NCI-H146 treated with DMSO at 0.1 percent for 48 hours (cell line): Measurements from ENCODE around the gene XCR1.
"Not testable (repeated sequence)": the region's sequence is repeated elsewhere in the genome, so short reads cannot be mapped to it uniquely, and the experiment has no call there.

Experiments used
- DNase-seq: peaks from one replicate; lab custom pipeline; 2025; ENCODE audit not compliant: unreplicated experiment; lab: John Stamatoyannopoulos, UW

XCR1 gene

GRCh38 chr3:46027021-46027705 is at the start of gene XCR1:
XCR1 (minus strand) TSS chr3:46027483; CDS start chr3:46021947, 5,536 bp downstream.
- no peak for DNase-seq

GRCh38 chr3:46076606-46077005 is 49.3 kb upstream of the XCR1 start:
- DNase-seq = no peak

DNA sequence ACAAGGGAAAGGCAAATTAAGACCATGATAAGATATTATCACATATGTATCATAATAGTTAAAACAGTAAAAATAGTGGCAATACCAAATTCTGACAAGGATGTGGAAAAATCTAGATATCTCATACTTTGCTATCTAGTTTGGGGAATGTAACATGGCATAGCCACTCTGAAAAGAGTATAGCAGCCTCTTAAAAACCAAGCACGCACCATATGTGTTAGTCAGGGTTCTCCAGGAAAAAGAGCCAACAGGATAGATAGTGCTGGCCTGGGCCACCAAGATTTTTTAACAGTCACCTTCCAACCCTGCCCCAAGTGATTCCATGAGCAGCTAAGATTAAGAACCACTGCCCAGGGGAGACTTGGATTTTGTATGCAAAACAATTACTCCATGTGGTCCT is 48.5 kb upstream of the XCR1 start:
- no peak for DNase-seq

GRCh38 chr3:46071222-46071858 is 44.1 kb upstream of the XCR1 start:
- no peak for DNase-seq

- DNase-seq = no peak
Measured at GRCh38 chr3:46070595-46071093, 43.4 kb upstream of the XCR1 start.

DNA sequence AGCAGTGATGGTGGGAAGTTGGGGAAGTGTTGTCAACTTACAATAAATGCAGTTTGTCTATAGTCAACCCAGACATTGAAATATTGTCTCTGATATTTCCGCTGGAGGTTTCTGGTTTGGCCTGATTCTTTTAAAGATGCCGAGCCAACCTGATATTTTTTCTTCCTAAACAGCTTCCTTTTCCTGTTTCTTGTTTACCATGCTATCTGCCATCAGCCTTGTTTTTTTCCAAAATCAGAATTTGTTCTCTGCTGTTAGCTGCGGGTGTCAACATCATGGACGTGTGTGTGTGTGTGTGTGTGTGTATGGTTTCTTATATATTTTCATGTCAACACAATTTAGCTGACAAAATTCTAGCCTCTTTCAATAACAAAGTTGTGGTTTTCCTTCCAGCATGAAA is 41.2 kb upstream of the XCR1 start:
- no peak for DNase-seq

DNA sequence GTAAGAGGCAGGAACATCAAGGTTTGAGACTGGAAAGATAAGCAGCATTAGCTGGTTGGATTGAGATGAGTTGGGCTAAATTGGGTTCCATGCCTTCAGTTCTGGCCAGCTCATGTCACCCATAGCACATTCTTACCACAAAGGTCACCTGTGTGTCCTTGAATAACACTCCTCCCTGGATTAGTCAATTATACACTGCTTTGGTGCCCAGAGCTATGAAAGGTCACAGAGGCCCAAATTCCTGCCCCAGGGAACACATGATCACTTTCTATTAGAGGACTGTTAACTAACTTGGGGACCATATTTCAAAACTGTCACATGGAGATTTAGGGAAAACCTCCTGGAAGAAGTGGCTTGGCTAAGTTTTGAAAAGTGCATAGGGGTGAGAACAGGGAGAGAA is 40.1 kb upstream of the XCR1 start:
- DNase-seq = no peak

GRCh38 chr3:46065750-46066256 is 38.5 kb upstream of the XCR1 start:
- no peak for DNase-seq

GRCh38 chr3:46065294-46065705 is 38.0 kb upstream of the XCR1 start:
- DNase-seq = no peak

DNA sequence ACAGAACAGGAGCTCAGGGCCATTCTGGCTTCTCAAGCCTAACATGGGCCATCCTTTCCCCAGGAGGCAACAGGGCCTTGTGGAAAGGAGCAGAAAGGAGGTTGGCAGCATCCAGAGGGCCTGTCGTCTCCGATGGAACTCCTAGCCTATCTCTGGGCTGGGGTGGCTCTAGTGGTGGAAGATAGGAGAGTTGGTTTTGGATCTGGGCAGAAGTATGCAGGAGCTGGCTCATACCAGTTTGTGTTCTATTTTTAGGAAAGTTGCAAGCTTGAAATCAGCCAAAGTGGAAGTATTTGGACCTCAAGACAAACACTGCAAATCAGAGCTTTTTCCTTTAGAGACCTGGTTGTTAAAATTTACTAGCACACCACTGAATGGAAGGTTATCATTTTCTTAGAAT is 35.4 kb upstream of the XCR1 start:
- DNase-seq = no peak

- DNase-seq = no peak
Measured at GRCh38 chr3:46061887-46062286, 34.6 kb upstream of the XCR1 start.

DNA sequence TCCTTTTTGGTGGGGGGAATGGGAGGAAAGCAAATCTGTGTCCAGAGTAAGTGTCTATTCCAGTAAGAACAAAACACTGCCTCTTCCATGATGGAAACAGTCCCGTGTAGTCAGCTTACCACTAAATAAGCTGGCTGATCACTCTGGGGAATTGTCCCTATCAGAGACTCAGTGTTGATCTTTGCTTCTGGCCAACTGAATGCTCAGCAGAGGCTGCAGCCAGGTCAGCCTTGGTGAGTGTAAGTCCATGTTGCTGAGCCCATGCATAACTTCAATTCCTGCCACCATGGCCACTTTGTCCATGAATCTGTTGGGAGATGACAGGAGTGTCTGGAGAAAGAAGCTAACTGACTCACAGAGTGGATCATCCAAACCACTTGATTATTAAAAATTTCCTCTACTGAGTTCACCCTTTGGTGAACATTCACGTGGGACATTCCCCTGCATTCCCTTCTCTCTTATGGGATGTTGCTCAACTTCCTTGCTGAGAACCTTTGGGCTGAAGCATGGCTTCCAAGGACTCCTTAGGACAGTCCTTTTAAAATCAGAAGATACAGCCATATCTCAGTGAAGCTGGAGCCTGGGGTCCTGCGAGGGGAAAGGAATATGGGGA is 33.9 kb upstream of the XCR1 start:
- no peak for DNase-seq

DNA sequence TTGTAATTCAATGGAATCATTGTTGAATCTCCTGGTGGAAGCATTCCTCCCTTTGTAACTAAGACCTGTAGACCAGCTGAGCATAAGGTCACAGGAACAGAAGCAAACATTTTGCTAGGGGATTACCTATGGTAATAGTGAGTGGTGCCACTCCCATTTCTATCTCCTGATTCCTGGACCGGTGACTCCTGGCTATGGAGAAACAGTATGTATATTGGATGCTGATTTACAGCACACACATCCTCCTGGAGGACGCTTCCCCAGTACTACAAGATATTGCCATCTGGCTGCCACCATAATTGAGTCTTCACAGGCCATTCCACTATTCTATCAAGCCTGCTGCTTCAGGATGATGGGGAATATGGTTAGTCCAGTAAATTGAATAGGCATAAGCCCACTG is 33.3 kb upstream of the XCR1 start:
- no peak for DNase-seq

DNA sequence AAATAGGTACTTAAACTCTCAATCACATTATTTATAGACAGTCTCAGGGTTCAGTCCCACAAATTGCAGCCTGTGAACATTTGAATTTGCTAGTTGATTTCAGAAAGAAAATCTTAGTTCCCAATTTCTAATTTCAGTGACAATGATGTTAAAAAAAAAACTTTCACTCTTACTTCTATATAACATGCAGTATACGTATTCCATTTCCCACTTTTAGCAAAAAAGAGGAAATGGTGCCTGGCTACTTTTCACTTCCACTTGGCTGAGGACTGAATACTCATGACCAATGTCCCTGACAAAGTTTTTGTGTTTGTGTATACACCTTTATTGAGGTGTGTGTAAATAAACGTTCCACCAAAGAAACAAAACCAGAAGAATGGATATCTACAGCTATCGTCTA is 32.1 kb upstream of the XCR1 start:
- DNase-seq = no peak

DNA sequence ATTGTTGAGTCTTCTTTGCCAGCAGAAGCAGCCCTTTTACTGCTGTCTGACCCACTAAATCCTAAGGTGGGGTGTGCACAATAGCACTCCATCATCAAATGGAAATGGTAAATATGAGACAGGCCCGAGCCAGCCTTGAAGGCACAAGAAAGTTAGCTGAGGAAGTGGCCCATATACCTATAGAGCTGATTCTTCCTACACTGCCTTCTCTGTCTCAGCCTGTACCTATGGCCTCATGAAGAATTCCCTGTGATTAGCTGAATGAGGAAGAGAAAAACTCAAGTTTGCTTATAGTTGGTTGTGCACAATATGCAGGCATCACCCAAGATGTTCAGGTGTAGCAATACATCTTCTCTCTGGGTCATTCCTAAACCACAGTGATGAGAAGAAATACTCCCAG is 31.7 kb upstream of the XCR1 start:
- no peak for DNase-seq

DNA sequence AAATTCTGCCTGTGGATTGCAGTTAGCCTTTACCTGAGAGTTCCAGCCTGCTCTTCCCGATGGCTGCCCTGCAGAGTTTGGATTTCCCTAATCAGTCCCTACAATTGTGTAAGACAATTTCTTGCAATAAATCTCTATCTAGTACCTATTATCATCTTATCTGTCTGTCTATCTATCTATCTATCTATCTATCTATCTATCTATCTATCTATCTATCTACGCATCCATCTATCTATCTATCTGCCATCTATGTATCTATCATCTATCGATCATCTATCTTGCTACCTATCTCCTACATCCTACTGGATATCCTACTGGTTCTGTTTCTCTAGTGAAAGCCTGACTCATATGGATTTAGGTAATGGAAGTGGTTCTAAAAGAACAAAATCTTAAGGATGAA is 30.4 kb upstream of the XCR1 start:
- DNase-seq = no peak

DNA sequence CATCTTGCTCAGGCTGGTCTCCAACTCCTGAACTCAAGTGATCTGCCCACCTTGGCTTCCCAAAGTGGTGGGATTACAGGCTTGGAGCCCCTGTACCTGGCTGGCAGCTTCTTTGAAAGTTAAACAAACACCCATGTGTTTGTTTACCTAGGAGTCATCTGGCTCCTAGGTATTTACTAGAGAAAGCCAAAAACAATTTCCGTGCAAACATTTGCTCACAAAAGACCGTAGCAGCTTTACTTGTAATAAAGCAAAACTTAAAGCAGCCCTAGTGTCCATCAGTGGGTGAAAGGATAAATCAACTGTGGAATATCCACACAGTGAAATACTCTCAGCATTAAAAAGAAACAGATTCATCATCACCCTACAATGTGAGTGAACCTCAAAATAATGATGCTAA is 29.4 kb upstream of the XCR1 start:
- DNase-seq = no peak

GRCh38 chr3:46053761-46054515 is 26.7 kb upstream of the XCR1 start:
- not testable (repeated sequence) for DNase-seq

DNA sequence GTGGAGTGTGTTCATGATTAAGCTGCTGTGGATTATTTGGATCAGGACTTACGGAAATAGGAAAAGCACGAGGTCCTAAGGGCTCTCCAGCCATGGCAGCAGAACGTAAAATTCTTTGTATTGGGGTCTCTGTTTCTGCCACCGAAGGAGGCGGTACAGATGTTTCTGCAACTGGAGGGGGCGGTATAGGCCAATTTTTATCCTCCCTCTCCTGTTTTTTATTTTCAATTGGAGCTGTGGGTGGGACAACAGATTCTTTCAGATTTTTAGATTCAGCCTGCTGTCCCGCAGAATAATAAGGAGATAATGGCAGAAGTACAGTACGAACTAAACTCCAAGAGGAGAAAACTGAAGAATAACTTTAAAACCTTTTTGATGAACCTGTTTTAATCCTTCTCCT is 26.0 kb upstream of the XCR1 start:
- not testable (repeated sequence) for DNase-seq

DNA sequence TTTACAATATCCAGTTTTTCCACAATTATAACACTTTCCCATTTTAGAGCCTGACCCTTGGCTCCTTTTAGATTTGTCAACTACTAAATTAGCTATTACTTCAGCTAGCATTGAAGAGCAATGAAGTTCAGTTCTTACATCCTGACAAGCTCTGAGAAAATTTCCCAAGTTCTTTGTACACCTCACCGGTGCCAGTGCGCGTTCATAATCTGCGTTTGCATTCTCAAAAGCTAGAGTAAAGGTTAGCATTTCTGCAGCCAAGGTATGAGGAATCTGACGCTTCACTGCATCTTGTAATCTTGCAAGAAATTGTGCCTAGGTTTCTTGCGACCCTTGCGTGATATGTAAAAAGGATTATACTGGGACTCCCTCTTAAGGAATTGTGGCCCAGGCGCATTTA is 25.2 kb upstream of the XCR1 start:
- DNase-seq = no peak

DNA sequence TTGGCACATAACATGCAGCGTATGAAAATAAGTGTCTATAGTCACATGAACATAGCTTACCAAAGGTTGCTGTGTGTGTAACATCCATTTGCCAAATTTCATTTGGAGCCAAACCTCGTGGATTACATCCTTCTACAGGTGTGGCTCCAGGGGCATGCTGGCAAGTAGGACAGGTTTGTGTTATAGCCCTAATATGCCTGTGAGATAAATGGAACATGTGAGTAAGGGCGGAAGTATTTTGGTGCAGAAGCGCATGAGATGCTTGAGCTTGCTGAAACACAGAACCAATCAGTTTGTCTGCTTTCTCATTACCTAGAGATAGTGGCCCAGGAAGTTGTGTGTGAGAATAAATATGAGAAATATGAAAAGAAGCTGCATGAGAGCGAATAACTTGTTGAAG is 21.8 kb upstream of the XCR1 start:
- no peak for DNase-seq
